Medulla oblongata (tissue), 1 donor: ENCODE data around the gene COL6A2.
"Not testable (repeated sequence)": the region's sequence is repeated elsewhere in the genome, so short reads cannot be mapped to it uniquely, and the experiment has no call there.

ENCODE experiments used
- DNase-seq: peaks from one replicate; pipeline ENCODE4 v3.0.0-alpha.2; 2015; ENCODE audit errors: extremely low spot score

COL6A2 gene

GRCh38 chr21:46141767-46142581 lies 44.1 kb downstream of the COL6A2 start:
- no peak for DNase-seq

DNA sequence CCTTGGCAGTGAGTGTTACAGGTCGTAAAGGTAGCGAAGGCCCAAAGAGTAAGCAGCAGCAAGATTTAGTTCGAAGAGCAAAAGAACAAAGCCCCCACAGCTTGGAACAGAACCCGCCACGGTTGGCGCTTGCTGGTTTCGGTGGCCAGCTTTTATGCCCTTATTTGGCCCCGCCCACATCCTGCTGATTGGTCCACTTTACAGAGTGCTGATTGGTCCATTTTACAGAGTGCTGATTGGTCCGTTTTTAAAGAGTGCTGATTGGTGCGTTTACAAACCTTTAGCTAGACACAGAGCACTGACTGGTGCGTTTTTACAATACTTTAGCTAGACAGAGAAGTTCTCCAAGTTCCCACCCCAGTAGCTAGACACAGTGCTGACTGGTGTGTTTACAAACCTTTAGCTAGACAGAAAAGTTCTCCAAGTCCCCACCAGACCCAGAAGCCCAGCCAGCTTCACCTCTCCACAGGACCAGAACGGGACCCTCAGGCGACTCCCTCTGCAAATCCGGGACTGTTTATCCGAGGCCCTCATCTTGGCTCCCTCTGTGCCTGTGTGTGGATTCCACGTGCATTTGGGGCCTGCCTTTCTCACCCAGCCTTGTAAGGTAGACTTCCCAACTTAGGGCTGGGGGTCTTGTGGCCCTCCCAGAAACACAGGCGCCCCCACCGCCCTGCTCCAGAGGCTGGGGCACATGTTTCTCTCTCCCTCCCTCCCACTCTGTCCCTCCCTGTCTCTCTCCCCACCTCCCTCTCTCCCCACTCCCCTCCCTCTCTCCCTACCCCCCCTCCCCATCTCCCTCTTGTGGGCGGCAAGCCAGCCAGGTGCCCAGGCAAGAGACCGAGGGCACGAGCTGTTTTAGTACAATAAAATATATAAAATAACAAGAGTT lies 44.9 kb downstream of the COL6A2 start:
- no peak for DNase-seq

DNA sequence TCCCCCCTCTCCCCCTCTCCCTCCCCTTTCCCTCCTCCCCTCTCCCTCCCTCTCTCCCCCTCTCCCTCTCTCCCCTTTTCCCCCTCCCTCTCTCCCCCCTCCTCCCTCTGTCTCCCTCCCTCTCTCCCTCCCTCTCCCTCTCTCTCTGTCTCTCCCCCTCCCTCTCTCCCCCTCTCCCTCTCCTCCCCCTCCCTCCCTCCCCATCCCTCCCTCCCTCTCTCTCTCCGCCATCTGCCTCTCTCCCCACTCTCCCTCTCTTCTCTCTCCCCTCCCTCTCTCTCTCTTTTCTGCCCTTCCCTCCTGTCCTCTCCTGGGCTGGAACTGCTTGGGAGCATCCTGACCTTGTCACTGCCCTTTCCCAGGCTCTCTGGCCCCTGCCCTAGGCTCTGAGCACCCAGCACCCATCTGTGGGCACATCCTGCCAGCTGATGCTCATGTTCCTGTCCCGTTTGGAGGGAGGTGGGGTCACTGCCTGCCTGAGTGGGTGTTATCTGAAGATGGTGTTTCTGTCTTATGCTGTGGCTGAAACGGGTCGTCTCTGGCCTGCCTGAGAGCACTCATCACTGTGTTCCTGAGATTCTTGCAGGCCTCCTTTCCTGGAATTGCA lies 46.7 kb downstream of the COL6A2 start:
- peak; percentile 5 for DNase-seq

DNA sequence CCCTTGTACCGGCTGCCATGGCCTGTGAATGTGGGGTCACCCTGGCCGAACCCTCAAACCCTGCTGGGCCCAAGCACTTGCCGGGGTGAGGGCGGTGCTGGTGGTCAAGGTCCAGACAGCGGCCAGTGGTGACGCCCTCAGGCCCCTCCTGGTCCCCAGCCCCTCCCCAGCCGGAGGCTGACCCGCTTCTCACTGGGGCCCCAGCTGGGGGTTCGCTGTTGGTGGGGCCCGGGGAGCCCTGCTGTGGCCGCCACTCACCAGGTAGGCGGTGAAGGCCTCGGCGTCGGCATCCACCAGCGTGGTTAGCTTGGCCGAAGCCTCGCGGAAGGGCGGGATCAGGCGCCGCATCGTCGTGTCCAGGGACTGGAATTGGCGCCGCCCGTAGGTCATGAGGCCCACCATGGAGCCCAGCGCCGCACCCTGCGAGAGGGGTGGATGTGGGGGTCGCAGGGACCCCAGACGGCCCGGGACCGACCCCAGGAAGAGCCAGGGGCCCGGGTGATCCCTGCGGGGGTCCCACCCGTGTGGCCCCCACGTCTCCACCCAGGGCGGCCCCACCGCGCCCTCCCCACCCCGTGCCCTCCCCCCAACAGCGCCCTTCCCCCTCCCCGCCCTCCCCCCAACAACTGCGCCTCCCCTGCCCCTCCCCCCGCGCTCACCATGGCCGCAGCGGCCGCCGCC lies 47.4 kb downstream of the COL6A2 start:
- DNase-seq = no peak

DNA sequence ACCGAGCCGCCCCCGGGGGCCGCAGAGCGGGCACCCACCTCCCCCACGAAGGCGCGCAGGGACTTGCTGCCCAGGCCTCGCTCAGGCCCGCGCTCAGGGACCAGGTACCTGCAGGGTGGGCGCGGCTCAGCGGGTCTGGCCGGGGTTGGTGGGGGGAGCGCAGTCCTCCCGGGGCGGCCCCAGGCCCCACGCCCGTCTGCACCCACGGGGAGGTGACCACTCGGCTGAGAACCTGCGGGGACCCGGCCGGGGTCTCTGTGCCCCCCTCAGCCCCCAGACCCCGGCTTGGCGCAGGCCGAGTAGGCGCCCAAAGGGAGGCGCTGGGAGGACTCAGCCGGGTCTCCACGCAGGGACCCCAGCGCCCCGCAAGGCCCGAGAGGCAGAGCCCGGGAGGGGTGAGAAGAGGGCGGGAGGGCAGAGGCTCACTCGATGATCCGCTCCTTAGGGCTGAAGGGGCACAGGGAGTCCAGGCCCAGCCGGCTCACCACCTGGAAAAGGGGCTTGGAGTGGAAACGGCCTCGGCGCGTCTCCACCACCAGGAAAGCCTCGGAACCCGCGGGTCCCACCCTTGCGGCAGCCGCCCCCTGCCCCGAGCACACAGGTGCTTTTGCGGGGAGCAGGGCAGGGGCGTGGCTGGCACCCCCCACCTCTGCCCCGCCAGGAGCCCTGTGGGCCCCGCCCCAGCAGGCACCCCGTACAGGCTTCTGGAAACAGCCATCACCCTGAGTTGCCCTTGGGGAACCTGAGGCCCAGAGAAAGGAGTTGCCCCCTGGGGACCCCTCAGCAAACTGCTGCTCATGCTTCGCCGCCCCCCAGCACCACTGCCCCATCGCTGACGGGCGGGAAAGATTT lies 48.2 kb downstream of the COL6A2 start:
- no peak for DNase-seq

DNA sequence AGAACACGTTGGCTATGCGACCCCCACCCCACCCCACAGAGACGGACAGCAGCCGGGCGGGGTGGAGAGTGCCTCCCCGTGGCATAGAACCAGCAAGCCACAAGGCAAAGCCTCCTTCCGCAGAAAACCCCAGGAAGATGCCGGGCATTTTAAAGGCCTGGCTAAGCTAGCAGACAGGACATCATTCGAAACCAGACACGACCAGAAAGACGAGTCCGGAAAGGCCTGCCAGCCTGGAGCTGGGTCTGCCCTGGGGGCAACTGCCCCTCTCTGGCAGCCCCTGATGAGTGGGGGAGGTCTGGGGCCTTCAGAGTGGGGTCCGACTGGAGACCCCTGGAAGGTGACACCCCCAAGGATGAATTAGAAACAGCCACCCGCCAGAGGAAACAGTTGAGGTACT lies 48.9 kb downstream of the COL6A2 start:
- DNase-seq = no peak

DNA sequence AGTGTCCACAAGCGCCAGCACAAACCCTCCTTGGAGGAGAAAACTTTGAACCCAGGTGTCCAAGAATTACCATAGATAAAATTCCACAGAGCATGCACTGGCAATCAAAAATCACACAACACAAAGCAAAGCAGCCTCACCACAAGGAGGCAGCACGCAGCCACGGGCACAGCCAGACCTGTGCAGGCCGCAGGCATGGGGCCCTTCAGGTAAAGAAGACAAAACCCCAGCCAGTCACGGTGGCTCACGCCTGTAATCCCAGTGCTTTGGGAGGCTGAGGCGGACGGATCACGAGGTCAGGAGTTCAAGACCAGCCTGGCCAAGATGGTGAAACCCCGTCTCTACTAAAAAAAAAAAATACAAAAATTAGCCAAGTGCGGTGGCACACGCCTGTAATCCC lies 49.5 kb downstream of the COL6A2 start:
- not testable (repeated sequence) for DNase-seq

DNA sequence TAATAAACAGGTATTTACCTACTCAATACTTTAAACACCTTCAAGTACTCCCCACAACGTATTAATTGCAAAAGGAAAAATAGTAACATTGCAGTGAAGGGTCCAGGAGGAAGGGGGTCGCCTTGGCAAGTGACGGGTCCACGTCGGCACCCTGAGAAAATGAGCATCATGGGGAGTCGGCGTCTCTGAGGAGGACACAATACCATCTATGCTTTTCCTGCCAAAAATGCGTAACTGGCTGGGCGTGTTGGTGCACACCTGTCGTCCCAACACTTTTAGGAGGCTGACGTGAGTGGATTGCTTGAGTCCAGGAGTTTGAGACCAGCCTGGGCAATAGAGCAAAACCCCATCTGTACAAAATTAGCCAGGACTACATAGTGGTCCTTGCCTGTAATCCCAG lies 50.2 kb downstream of the COL6A2 start:
- no peak for DNase-seq

GRCh38 chr21:46149205-46149901 lies 51.4 kb downstream of the COL6A2 start:
- no peak for DNase-seq

- DNase-seq = no peak
Measured at GRCh38 chr21:46150073-46150472, 52.2 kb downstream of the COL6A2 start.

GRCh38 chr21:46150491-46151121 lies 52.7 kb downstream of the COL6A2 start:
- no peak for DNase-seq

- no peak for DNase-seq
Measured at GRCh38 chr21:46151261-46151988, 53.5 kb downstream of the COL6A2 start.

DNA sequence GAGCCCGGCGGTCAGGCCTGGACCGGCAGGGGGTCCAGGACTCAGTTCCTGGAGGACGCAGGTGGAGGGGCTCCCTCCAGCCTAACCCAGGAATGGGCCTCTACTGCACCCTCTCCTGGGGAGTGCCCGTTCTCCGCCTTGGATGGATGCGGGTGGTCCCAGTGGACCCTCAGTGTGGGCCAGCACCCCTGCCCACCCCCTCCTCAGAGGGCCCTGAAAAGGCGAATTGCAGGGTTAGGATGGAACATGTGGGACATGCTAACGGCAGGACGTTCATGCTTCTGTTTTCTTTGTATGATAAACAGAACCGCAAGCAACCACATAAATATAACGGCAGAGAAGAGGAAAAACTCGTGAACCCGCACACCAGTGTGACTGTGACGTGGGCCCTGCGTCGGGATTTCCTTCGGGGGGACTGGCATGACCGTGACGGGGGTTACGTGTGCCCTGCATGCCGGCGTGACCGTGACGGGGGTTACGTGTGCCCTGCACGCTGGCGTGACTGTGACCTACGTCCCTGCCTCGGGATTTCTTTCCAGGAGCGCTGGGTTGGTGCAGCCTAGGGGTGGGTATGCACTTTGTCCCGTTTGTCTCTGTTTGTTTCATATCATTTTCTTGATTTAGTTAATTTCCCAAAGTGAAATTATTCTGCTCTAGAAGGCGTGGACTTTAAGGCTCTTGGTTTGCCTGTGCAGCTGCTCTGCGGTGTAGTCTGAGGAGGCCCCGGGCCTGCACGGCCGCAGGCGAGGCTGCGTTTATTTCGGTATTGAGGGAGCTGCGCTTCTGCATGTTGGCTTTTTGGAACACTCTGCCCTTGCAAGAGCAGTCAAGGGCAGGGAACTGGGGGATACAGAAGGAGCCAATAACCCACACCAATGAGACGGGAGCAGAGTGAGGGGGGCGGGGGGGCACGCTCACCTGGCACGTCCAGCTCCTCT lies 54.3 kb downstream of the COL6A2 start:
- DNase-seq = no peak

DNA sequence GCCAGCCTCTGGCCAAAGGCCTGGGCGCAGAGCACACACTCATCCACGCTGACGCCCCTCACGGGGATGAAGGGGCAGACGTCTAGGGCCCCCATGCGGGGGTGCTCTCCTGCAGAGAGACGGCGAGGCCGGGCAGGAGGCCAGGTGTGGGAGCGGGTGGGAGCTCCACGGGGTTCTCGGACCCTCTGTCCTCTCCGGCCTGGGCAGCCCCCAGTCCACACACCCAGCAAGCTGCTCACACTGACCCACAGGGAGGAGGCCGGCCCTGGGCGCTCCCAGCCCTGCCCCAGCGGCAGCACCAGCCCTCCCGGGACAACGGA lies 55.0 kb downstream of the COL6A2 start:
- DNase-seq = no peak

GRCh38 chr21:46153247-46154154 lies 55.6 kb downstream of the COL6A2 start:
- DNase-seq = peak; percentile 64

DNA sequence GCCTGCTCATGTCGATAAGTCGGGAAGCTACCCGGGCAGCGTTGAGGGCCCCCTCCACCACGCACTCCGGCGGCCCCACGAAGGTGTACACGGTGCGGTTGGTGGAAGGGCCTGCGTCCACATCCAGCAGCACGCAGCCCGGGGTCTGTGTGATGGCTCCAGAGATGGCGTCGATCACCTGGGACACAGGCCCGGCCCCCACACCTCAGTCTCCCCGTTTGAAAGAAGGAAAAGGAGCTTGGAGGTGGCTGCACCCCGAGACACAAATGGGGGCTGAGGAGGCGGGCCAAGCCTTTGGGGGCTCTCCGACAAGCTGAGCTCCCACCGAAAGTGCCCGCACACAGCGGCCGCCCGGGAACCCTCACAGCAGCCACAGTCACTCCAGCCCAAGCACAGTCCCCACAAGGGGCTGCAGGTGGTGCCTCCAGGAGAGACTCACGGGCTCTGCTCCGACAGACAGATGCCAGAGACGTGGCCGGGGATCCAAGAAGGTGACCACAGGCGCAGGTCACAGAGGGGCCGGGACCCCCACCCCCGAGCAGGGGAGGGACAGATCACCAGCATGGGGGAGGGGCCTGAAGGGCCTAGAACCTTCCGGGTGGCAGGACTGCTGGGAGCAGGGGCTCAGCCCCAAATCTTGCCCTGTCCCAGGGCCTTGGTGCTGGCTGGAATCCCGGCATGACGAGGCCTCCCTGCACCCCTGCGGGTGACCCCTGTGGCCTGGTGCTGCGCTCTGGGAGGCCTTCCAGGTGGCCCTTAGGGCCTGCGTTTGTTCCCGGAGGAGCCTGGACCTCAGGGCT lies 56.4 kb downstream of the COL6A2 start:
- DNase-seq = no peak
